ENCODE data around the gene AK9.

The AK9 gene

DNA sequence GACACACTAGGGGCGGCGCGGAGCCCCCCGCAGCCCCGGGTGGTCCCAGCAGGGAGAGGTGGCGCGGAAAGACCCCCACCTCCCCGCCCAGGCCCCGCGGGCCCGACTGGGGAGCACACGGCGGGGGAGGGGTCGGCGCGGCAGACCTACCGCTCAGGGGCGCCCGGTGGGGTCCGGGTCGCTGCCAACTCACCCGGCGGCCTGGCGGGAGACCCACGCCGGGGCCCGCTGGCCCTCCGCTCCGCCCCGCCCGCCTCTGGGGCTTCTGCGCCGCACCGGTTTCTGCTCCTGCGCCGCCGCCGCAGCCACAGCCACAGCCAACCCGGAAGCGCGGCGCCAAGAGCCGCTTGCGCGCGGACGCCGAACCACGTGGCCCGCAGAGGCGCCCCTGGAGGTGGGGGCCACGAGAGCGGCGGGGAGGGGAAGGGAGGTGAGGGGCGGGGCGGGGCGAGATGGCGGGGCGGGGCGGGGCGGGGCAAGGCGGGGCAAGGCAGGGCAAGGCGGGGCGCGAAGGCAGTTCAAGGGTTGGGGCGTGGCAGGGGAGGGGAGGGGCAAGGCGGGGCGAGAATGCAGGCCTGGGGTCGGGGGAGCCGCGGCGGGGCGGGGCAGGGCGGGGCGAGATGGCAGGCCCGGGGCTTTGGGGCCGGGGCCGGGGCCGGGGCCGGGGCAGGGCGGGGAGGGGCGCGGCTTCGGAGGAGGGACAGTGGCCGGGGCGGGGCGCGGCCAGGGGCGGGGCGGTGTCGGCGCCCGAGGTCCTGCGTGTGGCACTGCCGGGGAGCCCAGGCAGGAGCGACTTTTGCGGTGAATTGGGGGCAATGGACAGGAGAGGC lies 207.9 kb downstream of the AK9 start, which contains the start of gene ZBTB24:
ZBTB24 (minus strand) TSS at position 315 of the 830 bp plus-strand sequence. CDS start 1,193 bp downstream, outside the sequence.
- H3K4me1 ChIP-seq (ENCODE audit: control insufficient read depth, insufficient read depth, low read length) = peaks cover 23% of the 10 kb centered on the region
- no peaks in the 10 kb centered on the region for H3K9me3 ChIP-seq (ENCODE audit: control insufficient read depth, insufficient read depth, low read depth, low read length)
- peak within 1 kb of the TSS; percentile 99 for H3K4me3 ChIP-seq (ENCODE audit: low read depth, low read length)
- peaks cover 9% of the 10 kb centered on the region; the same call in 1 of the 2 replicates for H3K27me3 ChIP-seq (ENCODE audit: control insufficient read depth, insufficient read depth, low read length)
- peaks cover 23% of the 10 kb centered on the region for H3K36me3 ChIP-seq (ENCODE audit: control insufficient read depth, insufficient read depth, low read length)
- H3K9ac ChIP-seq (ENCODE audit: low read length) = peak within 1 kb of the TSS; percentile 75
- H3K27ac ChIP-seq (ENCODE audit: low read depth, low read length) = peak within 1 kb of the TSS; percentile 73; the same call in 1 of the 2 replicates

- H3K4me3 ChIP-seq (ENCODE audit: low read depth, low read length) = peak overlapping the region; percentile 38
- peaks cover 38% of the 10 kb centered on the region for H3K36me3 ChIP-seq (ENCODE audit: control insufficient read depth, insufficient read depth, low read length)
- H3K27me3 ChIP-seq (ENCODE audit: control insufficient read depth, insufficient read depth, low read length) = peaks cover 9% of the 10 kb centered on the region; the same call in 1 of the 2 replicates
- H3K4me1 ChIP-seq (ENCODE audit: control insufficient read depth, insufficient read depth, low read length) = peaks cover 29% of the 10 kb centered on the region
- no peaks in the 10 kb centered on the region for H3K9me3 ChIP-seq (ENCODE audit: control insufficient read depth, insufficient read depth, low read depth, low read length)
- no peak overlapping the region for H3K27ac ChIP-seq (ENCODE audit: low read depth, low read length)
- H3K9ac ChIP-seq (ENCODE audit: low read length) = no peak overlapping the region
These were observed 210.0 kb downstream of the AK9 start for GRCh38 chr6:109480993-109481480.

- H3K9ac ChIP-seq (ENCODE audit: low read length) = no peak overlapping the region
- H3K4me1 ChIP-seq (ENCODE audit: control insufficient read depth, insufficient read depth, low read length) = peaks cover 29% of the 10 kb centered on the region
- peaks cover 55% of the 10 kb centered on the region for H3K36me3 ChIP-seq (ENCODE audit: control insufficient read depth, insufficient read depth, low read length)
- H3K9me3 ChIP-seq (ENCODE audit: control insufficient read depth, insufficient read depth, low read depth, low read length) = no peaks in the 10 kb centered on the region
- H3K4me3 ChIP-seq (ENCODE audit: low read depth, low read length) = peak overlapping the region; percentile 20
- peaks cover 1% of the 10 kb centered on the region; the same call in 1 of the 2 replicates for H3K27me3 ChIP-seq (ENCODE audit: control insufficient read depth, insufficient read depth, low read length)
- H3K27ac ChIP-seq (ENCODE audit: low read depth, low read length) = no peak overlapping the region
These were observed 212.0 kb downstream of the AK9 start for GRCh38 chr6:109478841-109479624.

DNA sequence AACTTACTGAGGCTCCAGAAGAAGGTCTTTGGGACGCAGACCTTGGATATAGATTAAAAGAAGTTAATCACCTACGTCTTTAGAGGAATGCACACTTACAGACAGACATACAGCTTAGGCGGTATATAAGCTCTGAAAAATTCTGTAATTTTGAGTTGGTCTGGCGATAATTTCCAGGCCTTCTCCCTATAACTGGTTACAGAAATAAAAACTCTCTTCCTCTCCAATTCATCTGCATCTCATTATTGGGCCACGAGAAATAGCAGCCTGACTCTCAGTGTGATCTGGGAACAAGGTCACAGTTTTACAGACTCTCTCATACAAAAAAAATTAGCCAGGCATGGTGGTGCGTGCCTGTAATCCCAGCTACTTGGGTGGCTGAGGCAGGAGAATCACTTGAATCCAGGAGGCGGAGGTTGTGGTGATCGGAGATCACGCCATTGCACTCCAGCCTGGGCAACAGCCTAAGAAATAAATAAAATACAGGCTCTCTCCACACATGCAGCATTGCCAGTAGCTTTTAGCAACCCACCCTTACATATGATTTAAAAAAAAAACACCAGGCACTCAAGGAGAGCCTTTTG lies 212.7 kb downstream of the AK9 start:
- Histone ChIP-seq H3K27ac (ENCODE audit: low read depth, low read length) (no peak overlapping the region), H3K27me3 (ENCODE audit: control insufficient read depth, insufficient read depth, low read length) (no peaks in the 10 kb centered on the region), H3K9me3 (ENCODE audit: control insufficient read depth, insufficient read depth, low read depth, low read length) (no peaks in the 10 kb centered on the region), H3K9ac (ENCODE audit: low read length) (no peak overlapping the region), H3K36me3 (ENCODE audit: control insufficient read depth, insufficient read depth, low read length) (peaks cover 62% of the 10 kb centered on the region), H3K4me3 (ENCODE audit: low read depth, low read length) (peak overlapping the region; percentile 1; the same call in 1 of the 2 replicates), H3K4me1 (ENCODE audit: control insufficient read depth, insufficient read depth, low read length) (peaks cover 29% of the 10 kb centered on the region)

GRCh38 chr6:109477725-109478124 lies 213.3 kb downstream of the AK9 start:
- H3K27ac ChIP-seq (ENCODE audit: low read depth, low read length) = no peak overlapping the region
- H3K36me3 ChIP-seq (ENCODE audit: control insufficient read depth, insufficient read depth, low read length) = peaks cover 68% of the 10 kb centered on the region

DNA sequence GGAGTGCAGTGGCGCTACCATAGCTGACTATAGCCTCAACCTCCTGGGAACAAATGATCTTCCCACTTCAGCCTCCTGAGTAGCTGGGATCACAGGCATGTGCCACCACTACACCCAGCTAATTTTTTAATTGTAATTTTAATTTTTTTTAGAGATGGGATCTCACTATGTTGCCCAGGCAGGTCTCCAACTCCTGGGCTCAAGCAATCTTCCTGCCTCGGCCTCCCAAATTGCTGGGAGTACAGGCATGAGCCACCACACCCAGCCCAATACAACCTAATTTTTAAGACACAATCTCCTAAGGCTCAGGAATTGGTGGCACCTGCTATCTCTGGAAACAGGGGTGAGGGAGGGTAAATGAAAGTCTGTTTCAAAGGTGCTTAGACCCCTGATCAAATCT lies 213.8 kb downstream of the AK9 start:
- peaks cover 73% of the 10 kb centered on the region for H3K36me3 ChIP-seq (ENCODE audit: control insufficient read depth, insufficient read depth, low read length)
- H3K4me1 ChIP-seq (ENCODE audit: control insufficient read depth, insufficient read depth, low read length) = peaks cover 29% of the 10 kb centered on the region
- H3K9ac ChIP-seq (ENCODE audit: low read length) = no peak overlapping the region
- no peaks in the 10 kb centered on the region for H3K9me3 ChIP-seq (ENCODE audit: control insufficient read depth, insufficient read depth, low read depth, low read length)
- no peaks in the 10 kb centered on the region for H3K27me3 ChIP-seq (ENCODE audit: control insufficient read depth, insufficient read depth, low read length)
- H3K4me3 ChIP-seq (ENCODE audit: low read depth, low read length) = no peak overlapping the region
- no peak overlapping the region for H3K27ac ChIP-seq (ENCODE audit: low read depth, low read length)

More at GRCh38 chr6:109477725-109478124, 213.3 kb downstream of the AK9 start:
- Histone ChIP-seq H3K4me1 (ENCODE audit: control insufficient read depth, insufficient read depth, low read length) (peaks cover 29% of the 10 kb centered on the region), H3K4me3 (ENCODE audit: low read depth, low read length) (peak overlapping the region; percentile 1; the same call in 1 of the 2 replicates), H3K9me3 (ENCODE audit: control insufficient read depth, insufficient read depth, low read depth, low read length) (no peaks in the 10 kb centered on the region), H3K27me3 (ENCODE audit: control insufficient read depth, insufficient read depth, low read length) (no peaks in the 10 kb centered on the region), H3K9ac (ENCODE audit: low read length) (no peak overlapping the region)

DNA sequence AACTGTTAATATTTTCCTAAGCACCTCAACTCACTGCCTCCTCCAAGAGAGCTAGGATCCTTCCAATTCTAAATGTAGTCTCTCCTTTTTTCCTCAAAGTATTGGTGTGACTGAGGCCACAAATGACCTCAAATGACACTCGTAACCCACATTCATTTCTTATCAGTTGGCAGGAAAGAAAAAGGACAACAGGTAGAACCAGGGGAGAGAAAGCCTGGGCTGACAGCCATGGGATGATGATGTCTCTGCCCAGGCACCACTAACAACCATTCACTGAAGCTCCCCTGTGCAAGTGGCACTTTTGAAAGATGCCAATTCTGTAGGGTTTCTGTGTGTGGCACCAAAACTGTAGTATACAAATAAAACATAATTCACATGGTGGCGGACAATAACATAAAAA lies 215.4 kb downstream of the AK9 start:
- peaks cover 14% of the 10 kb centered on the region for H3K4me1 ChIP-seq (ENCODE audit: control insufficient read depth, insufficient read depth, low read length)
- peaks cover 74% of the 10 kb centered on the region for H3K36me3 ChIP-seq (ENCODE audit: control insufficient read depth, insufficient read depth, low read length)
- H3K27me3 ChIP-seq (ENCODE audit: control insufficient read depth, insufficient read depth, low read length) = no peaks in the 10 kb centered on the region
- H3K9me3 ChIP-seq (ENCODE audit: control insufficient read depth, insufficient read depth, low read depth, low read length) = no peaks in the 10 kb centered on the region
- no peak overlapping the region for H3K9ac ChIP-seq (ENCODE audit: low read length)
- H3K4me3 ChIP-seq (ENCODE audit: low read depth, low read length) = no peak overlapping the region
- no peak overlapping the region for H3K27ac ChIP-seq (ENCODE audit: low read depth, low read length)

DNA sequence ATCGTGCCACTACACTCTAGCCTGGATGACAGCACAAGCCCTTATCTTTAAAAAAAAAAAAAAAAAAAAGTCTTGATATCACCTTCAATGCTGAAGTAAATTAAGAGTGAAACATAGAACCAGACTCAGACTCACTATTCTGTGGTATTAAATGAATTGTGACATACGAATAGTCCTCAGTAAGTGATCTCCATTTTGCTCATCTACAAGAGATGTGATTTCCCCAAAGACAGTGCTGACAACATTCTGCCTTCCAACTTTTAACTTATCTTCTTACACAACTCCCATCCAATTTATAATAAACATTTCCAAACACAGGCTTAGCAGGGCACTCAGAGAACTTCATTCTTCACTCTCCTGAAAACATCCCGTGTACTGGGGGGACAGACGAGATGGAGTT lies 216.0 kb downstream of the AK9 start:
- H3K9ac ChIP-seq (ENCODE audit: low read length) = no peak overlapping the region
- peaks cover 74% of the 10 kb centered on the region for H3K36me3 ChIP-seq (ENCODE audit: control insufficient read depth, insufficient read depth, low read length)
- no peak overlapping the region for H3K27ac ChIP-seq (ENCODE audit: low read depth, low read length)
- H3K4me1 ChIP-seq (ENCODE audit: control insufficient read depth, insufficient read depth, low read length) = peaks cover 8% of the 10 kb centered on the region
- H3K9me3 ChIP-seq (ENCODE audit: control insufficient read depth, insufficient read depth, low read depth, low read length) = no peaks in the 10 kb centered on the region
- no peaks in the 10 kb centered on the region for H3K27me3 ChIP-seq (ENCODE audit: control insufficient read depth, insufficient read depth, low read length)
- H3K4me3 ChIP-seq (ENCODE audit: low read depth, low read length) = no peak overlapping the region

DNA sequence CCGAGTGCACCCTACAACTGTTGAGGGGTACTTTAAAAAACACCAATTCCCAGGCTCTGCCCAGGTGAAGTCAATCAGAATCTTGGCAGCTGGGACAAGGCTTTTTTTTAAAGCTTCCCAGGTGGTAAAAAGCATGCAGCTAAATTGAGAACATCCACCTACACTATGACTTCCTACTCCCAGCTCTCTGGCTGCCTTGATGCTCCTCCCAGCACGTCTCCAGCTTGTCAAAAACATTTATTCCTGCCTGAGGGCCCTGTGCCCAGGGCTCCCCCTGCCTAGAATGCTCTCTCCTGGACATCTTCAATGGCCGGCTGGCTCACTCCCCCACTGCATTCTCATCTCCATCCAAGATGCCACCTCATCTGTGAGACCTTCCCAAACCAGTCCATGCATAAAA lies 217.9 kb downstream of the AK9 start:
- Histone ChIP-seq H3K4me1 (ENCODE audit: control insufficient read depth, insufficient read depth, low read length) (peaks cover 5% of the 10 kb centered on the region), H3K36me3 (ENCODE audit: control insufficient read depth, insufficient read depth, low read length) (peaks cover 91% of the 10 kb centered on the region), H3K9me3 (ENCODE audit: control insufficient read depth, insufficient read depth, low read depth, low read length) (no peaks in the 10 kb centered on the region), H3K27ac (ENCODE audit: low read depth, low read length) (no peak overlapping the region), H3K27me3 (ENCODE audit: control insufficient read depth, insufficient read depth, low read length) (no peaks in the 10 kb centered on the region), H3K4me3 (ENCODE audit: low read depth, low read length) (no peak overlapping the region), H3K9ac (ENCODE audit: low read length) (no peak overlapping the region)

DNA sequence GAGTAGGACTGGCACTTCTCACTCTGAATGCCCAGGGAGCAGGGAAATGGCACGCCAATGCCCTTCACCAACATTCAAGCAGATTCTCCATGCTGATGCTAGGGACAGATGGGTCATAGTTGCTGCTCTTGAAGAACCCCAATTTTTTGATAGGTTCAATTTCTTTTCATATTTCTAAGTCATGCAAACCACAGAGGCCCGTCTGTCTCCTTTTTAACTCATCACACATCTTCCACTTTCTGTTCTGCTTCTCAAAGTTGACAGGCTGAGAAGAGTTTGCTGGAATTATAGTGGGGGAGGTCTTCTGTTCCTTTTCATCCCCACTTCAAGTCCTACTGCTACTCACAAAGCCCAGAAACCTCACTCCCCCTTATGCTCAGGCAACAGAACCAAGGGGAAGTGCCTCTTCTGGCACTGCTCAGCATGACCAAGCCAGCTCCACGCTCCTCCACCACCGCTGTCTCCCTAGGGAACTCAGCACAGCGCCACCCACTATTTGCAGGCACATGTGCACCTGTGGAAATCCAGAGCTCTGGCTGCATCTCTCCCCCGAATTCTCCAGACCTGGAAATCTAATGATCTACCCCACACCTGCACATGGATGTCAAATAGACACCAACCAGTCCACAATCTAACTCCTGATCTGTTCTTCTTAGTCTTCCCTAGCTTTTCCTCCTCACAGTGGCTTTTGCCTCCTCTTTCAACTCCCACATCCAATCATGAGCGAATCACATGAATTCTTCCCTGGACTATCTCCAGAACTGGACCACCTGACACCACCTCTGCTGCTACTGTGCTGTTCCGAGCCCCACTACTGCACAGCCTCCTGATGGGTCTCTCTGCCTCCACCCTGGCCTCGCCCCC lies 218.6 kb downstream of the AK9 start:
- Histone ChIP-seq H3K27me3 (ENCODE audit: control insufficient read depth, insufficient read depth, low read length) (no peaks in the 10 kb centered on the region), H3K36me3 (ENCODE audit: control insufficient read depth, insufficient read depth, low read length) (peaks cover 93% of the 10 kb centered on the region), H3K9me3 (ENCODE audit: control insufficient read depth, insufficient read depth, low read depth, low read length) (no peaks in the 10 kb centered on the region), H3K27ac (ENCODE audit: low read depth, low read length) (no peak overlapping the region), H3K4me3 (ENCODE audit: low read depth, low read length) (no peak overlapping the region), H3K9ac (ENCODE audit: low read length) (no peak overlapping the region), H3K4me1 (ENCODE audit: control insufficient read depth, insufficient read depth, low read length) (peaks cover under 1% of the 10 kb centered on the region)
